Activated naive CD8-positive, alpha-beta T cell treated with anti-CD3 and anti-CD28 coated beads for 36 hours (primary cell): ENCODE measurements around the gene DLEC1. TPM values are rescaled to one million over a fixed set of nuclear protein-coding genes. Genes with fewer than 3 reads are reported as not detected.

Experiments used
- DNase-seq: peaks from one replicate; pipeline ENCODE4 v3.0.0; 2021
- H3K27ac Mint-ChIP-seq: one replicate; pipeline ENCODE4 v1.8.0; 2022; ENCODE audit warnings: mild to moderate bottlenecking, moderate library complexity, mixed read lengths
- H3K27me3 Mint-ChIP-seq: one replicate; pipeline ENCODE4 v1.8.0; 2022; ENCODE audit warnings: mild to moderate bottlenecking, mixed read lengths
- H3K36me3 Mint-ChIP-seq: one replicate; pipeline ENCODE4 v1.8.0; 2021; ENCODE audit warnings: mild to moderate bottlenecking, mixed read lengths
- H3K4me1 Mint-ChIP-seq: one replicate; pipeline ENCODE4 v1.8.0; 2021; ENCODE audit warnings: mixed read lengths
- H3K4me3 Mint-ChIP-seq: one replicate; pipeline ENCODE4 v1.8.0; 2022; ENCODE audit warnings: mild to moderate bottlenecking, moderate library complexity, mixed read lengths
- H3K9me3 Mint-ChIP-seq: one replicate; pipeline ENCODE4 v1.8.0; 2022; ENCODE audit warnings: mixed read lengths
- total RNA-seq, 2 experiments: library from RNA; stranded (reverse); gene quantifications; one replicate each; pipeline ENCODE4 v1.2.3, GENCODE V29; 2021

Gene DLEC1
- under 1 TPM; 0.12 to 0.52 TPM for total RNA-seq

DNA sequence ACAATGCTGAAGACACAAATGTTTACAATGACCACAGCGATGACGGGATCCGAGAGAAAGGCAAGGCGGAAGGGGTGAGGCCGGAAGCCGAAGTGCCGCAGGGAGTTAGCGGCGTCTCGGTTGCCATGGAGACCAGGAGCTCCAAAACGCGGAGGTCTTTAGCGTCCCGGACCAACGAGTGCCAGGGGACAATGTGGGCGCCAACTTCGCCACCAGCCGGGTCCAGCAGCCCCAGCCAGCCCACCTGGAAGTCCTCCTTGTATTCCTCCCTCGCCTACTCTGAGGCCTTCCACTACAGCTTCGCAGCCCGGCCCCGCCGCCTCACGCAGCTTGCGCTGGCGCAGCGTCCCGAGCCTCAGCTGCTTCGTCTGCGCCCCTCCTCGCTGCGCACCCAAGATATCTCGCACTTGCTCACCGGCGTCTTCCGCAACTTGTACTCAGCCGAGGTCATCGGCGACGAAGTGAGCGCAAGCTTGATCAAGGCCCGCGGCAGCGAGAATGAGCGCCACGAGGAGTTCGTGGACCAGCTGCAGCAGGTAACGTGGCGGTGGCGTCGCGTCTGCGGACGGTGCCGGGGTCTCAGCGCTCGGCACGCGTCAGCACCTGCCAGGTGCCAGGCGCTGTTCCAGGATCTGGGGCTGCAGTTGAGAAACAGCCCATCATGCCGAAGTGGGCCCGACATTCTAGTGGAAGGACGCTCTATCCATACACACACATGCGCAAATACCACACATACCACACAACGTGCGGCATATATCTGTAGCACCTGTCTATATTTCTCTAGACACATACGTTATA lies at the start of gene DLEC1:
TSS of gene DLEC1 (plus strand) at position 108 of the 798 bp plus-strand sequence. CDS start at position 126, 18 bp downstream.
- Mint-ChIP-seq H3K9me3 (peaks cover 9% of the 10 kb centered on the region), H3K27ac (peak within 1 kb of the TSS; percentile 88), H3K4me1 (peaks cover 27% of the 10 kb centered on the region), H3K36me3 (peaks cover 8% of the 10 kb centered on the region), H3K4me3 (peak within 1 kb of the TSS; percentile 70), H3K27me3 (peaks cover 7% of the 10 kb centered on the region)
- peak; percentile 84 for DNase-seq

DNA sequence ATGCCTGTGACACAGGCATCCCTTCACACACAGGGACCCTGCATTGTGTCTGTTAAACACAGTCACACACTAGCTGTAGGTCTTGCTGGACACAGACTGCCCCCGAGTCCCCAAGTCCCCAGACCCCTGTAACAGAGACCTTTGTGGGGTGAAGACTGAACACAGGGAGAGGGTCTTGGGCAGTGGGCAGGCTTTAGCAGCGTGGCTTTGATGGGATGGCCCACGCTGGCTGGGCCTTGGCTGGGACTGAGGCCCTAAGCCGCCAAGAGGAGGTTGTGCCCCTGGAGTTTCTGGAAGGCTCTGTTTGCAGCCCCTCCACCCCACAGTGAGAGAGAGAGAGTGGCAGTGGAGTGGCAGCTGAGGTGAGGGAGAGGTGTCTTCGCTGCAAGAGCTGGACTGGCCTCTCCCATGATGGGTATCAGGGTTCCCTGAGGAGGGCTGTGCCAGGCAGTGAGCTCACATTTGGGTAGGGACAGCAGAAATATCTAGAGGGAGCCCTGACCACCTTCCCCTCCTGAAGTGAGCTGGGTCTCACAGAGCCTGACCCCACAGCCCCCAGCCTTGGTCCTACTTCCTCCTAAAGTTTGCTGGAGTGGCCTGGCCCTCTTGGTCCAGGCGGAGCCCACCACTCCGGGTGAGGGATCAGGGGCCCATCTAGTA lies 49.1 kb upstream of the DLEC1 start:
- no peak for DNase-seq
- Mint-ChIP-seq H3K27ac (no peak overlapping the region), H3K27me3 (no peaks in the 10 kb centered on the region), H3K4me1 (peaks cover 11% of the 10 kb centered on the region), H3K9me3 (no peaks in the 10 kb centered on the region), H3K4me3 (no peak overlapping the region), H3K36me3 (no peaks in the 10 kb centered on the region)

- Mint-ChIP-seq H3K9me3 (no peaks in the 10 kb centered on the region), H3K4me3 (no peak within 1 kb of the TSS), H3K27ac (no peak within 1 kb of the TSS), H3K36me3 (peaks cover 3% of the 10 kb centered on the region), H3K4me1 (peaks cover 15% of the 10 kb centered on the region), H3K27me3 (no peaks in the 10 kb centered on the region)
- DNase-seq = no peak
Measured at GRCh38 chr3:37990527-37990926, 48.5 kb upstream of the DLEC1 start, which contains the start of gene VILL. VILL (plus strand) TSS chr3:37990786; CDS start chr3:37993673, 2,887 bp downstream.

DNA sequence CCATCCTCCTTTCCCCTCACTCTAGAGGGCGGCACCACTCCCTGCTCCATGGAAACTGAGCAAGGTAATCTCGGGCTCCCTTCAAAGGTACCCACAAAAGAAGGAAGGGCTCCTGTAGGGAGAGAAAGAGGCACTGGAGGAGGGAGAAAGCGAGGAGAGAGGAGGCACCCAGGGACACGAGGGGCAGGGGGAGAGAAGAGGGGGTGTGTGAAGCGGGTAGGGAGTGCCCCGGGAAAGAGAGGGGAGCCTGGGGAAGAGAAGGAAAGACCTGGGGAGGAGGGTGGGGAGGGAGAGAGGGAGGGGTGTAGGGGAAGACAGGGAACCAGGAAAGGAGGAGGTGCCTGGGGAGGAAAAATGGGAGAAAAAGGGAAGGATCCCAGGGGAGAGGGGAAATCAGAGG lies 47.9 kb upstream of the DLEC1 start:
- no peak for DNase-seq
- H3K27ac Mint-ChIP-seq = no peak overlapping the region
- no peak overlapping the region for H3K4me3 Mint-ChIP-seq
- peaks cover 21% of the 10 kb centered on the region for H3K4me1 Mint-ChIP-seq
- H3K36me3 Mint-ChIP-seq = peaks cover 9% of the 10 kb centered on the region
- no peaks in the 10 kb centered on the region for H3K27me3 Mint-ChIP-seq
- no peaks in the 10 kb centered on the region for H3K9me3 Mint-ChIP-seq

GRCh38 chr3:37991823-37992222 lies 47.2 kb upstream of the DLEC1 start:
- H3K4me3 Mint-ChIP-seq = no peak overlapping the region
- H3K36me3 Mint-ChIP-seq = peaks cover 16% of the 10 kb centered on the region
- DNase-seq = no peak
- H3K27ac Mint-ChIP-seq = no peak overlapping the region
- no peaks in the 10 kb centered on the region for H3K9me3 Mint-ChIP-seq
- H3K27me3 Mint-ChIP-seq = no peaks in the 10 kb centered on the region
- H3K4me1 Mint-ChIP-seq = peaks cover 28% of the 10 kb centered on the region

- peaks cover 32% of the 10 kb centered on the region for H3K4me1 Mint-ChIP-seq
- no peak overlapping the region for H3K4me3 Mint-ChIP-seq
- no peak overlapping the region for H3K27ac Mint-ChIP-seq
Measured at GRCh38 chr3:37992271-37993066, 46.5 kb upstream of the DLEC1 start.

DNA sequence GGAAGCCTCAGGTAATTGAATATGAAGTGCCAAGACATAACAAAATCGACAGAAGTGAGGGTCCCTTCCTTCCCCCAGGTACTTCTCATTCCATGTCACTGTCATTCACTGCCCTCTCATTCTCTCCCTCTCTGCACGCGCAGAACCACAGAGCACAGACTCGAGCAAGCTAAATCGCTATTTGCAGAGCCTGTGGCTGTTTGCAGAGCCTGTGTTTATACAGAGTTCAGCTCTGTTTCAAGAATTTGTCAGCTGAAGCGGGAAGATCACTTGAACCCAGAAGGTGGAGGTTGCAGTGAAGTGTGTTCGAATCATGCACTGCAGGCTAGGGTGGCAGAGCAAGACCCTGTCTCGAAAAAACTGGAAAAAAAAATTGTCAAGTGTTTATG lies 45.9 kb upstream of the DLEC1 start:
- Mint-ChIP-seq H3K27ac (no peak overlapping the region), H3K4me3 (peak overlapping the region; percentile 93), H3K36me3 (peaks cover 21% of the 10 kb centered on the region), H3K4me1 (peaks cover 37% of the 10 kb centered on the region), H3K9me3 (no peaks in the 10 kb centered on the region), H3K27me3 (no peaks in the 10 kb centered on the region)
- no peak for DNase-seq

More at GRCh38 chr3:37992271-37993066, 46.5 kb upstream of the DLEC1 start:
- no peaks in the 10 kb centered on the region for H3K9me3 Mint-ChIP-seq
- peaks cover 21% of the 10 kb centered on the region for H3K36me3 Mint-ChIP-seq
- no peak for DNase-seq
- no peaks in the 10 kb centered on the region for H3K27me3 Mint-ChIP-seq

GRCh38 chr3:37993460-37993819 lies 45.6 kb upstream of the DLEC1 start:
- H3K27me3 Mint-ChIP-seq = no peaks in the 10 kb centered on the region

GRCh38 chr3:37993820-37994638 lies 45.0 kb upstream of the DLEC1 start:
- peaks cover 21% of the 10 kb centered on the region for H3K36me3 Mint-ChIP-seq
- peak overlapping the region; percentile 93 for H3K4me3 Mint-ChIP-seq
- no peaks in the 10 kb centered on the region for H3K9me3 Mint-ChIP-seq
- H3K4me1 Mint-ChIP-seq = peaks cover 45% of the 10 kb centered on the region
- peak overlapping the region; percentile 95 for H3K27ac Mint-ChIP-seq
- DNase-seq = peak; percentile 85
- no peaks in the 10 kb centered on the region for H3K27me3 Mint-ChIP-seq

More at GRCh38 chr3:37993460-37993819, 45.6 kb upstream of the DLEC1 start:
- Mint-ChIP-seq H3K36me3 (peaks cover 21% of the 10 kb centered on the region), H3K4me1 (peaks cover 40% of the 10 kb centered on the region), H3K27ac (peak overlapping the region; percentile 95), H3K9me3 (no peaks in the 10 kb centered on the region), H3K4me3 (peak overlapping the region; percentile 93)
- DNase-seq = no peak

- no peak for DNase-seq
- peaks cover 51% of the 10 kb centered on the region for H3K4me1 Mint-ChIP-seq
Measured at GRCh38 chr3:37994639-37994972, 44.4 kb upstream of the DLEC1 start.

GRCh38 chr3:37995652-37996641 lies 43.1 kb upstream of the DLEC1 start:
- Mint-ChIP-seq H3K27me3 (no peaks in the 10 kb centered on the region), H3K36me3 (peaks cover 31% of the 10 kb centered on the region), H3K9me3 (no peaks in the 10 kb centered on the region), H3K4me1 (peaks cover 51% of the 10 kb centered on the region), H3K27ac (peak overlapping the region; percentile 95), H3K4me3 (peak overlapping the region; percentile 93)
- no peak for DNase-seq

More at GRCh38 chr3:37994639-37994972, 44.4 kb upstream of the DLEC1 start:
- Mint-ChIP-seq H3K27me3 (no peaks in the 10 kb centered on the region), H3K4me3 (peak overlapping the region; percentile 93), H3K9me3 (no peaks in the 10 kb centered on the region), H3K27ac (peak overlapping the region; percentile 95), H3K36me3 (peaks cover 26% of the 10 kb centered on the region)

- no peaks in the 10 kb centered on the region for H3K27me3 Mint-ChIP-seq
- H3K36me3 Mint-ChIP-seq = peaks cover 31% of the 10 kb centered on the region
- H3K4me1 Mint-ChIP-seq = peaks cover 51% of the 10 kb centered on the region
- no peak overlapping the region for H3K4me3 Mint-ChIP-seq
- peak overlapping the region; percentile 95 for H3K27ac Mint-ChIP-seq
- DNase-seq = peak; percentile 84
- H3K9me3 Mint-ChIP-seq = no peaks in the 10 kb centered on the region
Measured at GRCh38 chr3:37996785-37997301, 42.2 kb upstream of the DLEC1 start.

GRCh38 chr3:37997342-37997741 lies 41.7 kb upstream of the DLEC1 start:
- Mint-ChIP-seq H3K4me1 (peaks cover 51% of the 10 kb centered on the region), H3K27me3 (no peaks in the 10 kb centered on the region), H3K4me3 (no peak overlapping the region), H3K27ac (peak overlapping the region; percentile 56), H3K9me3 (no peaks in the 10 kb centered on the region), H3K36me3 (peaks cover 31% of the 10 kb centered on the region)
- no peak for DNase-seq
